RWPE1 (cell line): ENCODE data around the gene CLCA1.

Experiments used
- CTCF ChIA-PET: fragments of 350-600 bp; sonication (Branson Sonifier 250); formaldehyde crosslinking; extraction: SDS; loops from one replicate; lab custom pipeline; 2021; lab: Yijun Ruan, JAX
- POLR2A ChIA-PET: fragments of 400-600 bp; formaldehyde crosslinking; extraction: SDS; loops from one replicate; lab custom pipeline; 2020; ENCODE audit warnings: antibody characterized with exemption; ENCODE audit not compliant: low non-redundant PET; lab: Yijun Ruan, JAX
- DNase-seq: peaks from one replicate; pipeline ENCODE4 v3.0.0; 2012; ENCODE audit warnings: low spot score
- H3K27ac ChIP-seq: fragments of 450-650 bp; 2 replicates; pipeline ENCODE4 v1.5.1; 2017
- CTCF ChIP-seq: fragments of 450-650 bp; conservative IDR thresholded peaks from 2 replicates; pipeline ENCODE4 v1.5.1; 2017; ENCODE audit warnings: low read depth, mild to moderate bottlenecking

The CLCA1 gene

DNA sequence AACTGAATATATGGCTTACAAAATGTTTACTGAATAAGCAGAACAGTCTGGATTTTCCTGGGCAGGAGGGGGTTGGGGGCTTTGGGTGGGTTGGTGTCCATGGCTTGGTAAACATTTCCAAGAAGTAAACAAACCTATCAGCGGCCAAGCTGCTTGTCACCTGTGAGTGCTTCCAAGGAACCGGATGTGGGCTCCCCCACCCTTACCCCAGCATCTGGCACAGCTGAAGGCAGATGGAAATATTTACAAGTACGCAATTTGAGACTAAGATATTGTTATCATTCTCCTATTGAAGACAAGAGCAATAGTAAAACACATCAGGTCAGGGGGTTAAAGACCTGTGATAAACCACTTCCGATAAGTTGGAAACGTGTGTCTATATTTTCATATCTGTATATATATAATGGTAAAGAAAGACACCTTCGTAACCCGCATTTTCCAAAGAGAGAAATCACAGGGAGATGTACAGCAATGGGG is at the start of gene CLCA1:
Gene CLCA1 (plus strand): TSS at position 427 of the 477 bp plus-strand sequence. CDS start 45 bp downstream, at position 472.
- no peak for TF ChIP-seq CTCF
- POLR2A ChIA-PET = no interaction called here
- DNase-seq = no peak
- H3K27ac ChIP-seq = no peak within 1 kb of the TSS
- CTCF ChIA-PET = interaction anchor here (0.9 kb wide), 1 partner anchor 33 kb away, joined by 3 read pairs; no protein-coding TSS in a partner anchor

- CTCF ChIA-PET = no interaction called here
- DNase-seq = peak; percentile 55
- POLR2A ChIA-PET = interaction anchor here (0.6 kb wide), 1 partner anchor 390 kb away, joined by 7 read pairs; no protein-coding TSS in a partner anchor
- no peak overlapping the region for H3K27ac ChIP-seq
- peak; percentile 71 for TF ChIP-seq CTCF
Measured at GRCh38 chr1:86419277-86419903, 49.3 kb upstream of the CLCA1 start.

DNA sequence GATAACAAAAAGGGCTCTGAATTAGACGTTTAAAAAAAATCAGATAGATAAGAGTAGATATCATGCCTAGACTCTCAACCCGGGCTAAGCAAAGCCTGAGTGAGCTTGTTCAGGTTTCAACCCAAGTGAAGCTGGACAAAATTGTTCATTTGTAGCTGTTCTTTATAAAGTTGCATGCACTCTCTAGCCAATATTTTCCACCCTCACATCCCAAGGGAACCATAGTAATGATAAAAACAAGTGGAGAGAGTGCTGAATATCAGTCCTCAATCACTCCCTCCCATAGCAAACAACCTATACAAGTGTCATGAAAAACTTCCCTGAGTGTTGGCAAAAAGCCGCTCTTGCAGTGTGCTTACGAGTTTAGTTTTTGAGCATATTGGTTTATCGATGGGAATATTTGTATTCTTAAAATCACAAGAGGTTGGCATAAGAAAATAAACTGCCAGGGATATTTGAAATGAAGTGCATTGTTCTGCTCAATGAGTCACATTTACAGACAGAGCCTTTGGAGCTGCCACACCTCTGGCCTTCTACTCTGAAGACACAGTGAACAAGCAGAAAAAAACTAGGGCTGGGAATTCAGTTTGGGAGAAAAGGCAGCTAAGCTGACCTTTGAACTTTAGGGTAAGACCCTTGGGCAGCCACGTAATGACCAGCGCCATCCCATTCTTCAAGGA is 47.0 kb upstream of the CLCA1 start:
- H3K27ac ChIP-seq = no peak overlapping the region
- TF ChIP-seq CTCF = no peak
- peak; percentile 14 for DNase-seq
- CTCF ChIA-PET = no interaction called here
- POLR2A ChIA-PET = no interaction called here

GRCh38 chr1:86423473-86423872 is 45.3 kb upstream of the CLCA1 start:
- CTCF ChIA-PET = interaction anchor here (0.6 kb wide), 1 partner anchor 17 kb away, joined by 3 read pairs; no protein-coding TSS in a partner anchor

DNA sequence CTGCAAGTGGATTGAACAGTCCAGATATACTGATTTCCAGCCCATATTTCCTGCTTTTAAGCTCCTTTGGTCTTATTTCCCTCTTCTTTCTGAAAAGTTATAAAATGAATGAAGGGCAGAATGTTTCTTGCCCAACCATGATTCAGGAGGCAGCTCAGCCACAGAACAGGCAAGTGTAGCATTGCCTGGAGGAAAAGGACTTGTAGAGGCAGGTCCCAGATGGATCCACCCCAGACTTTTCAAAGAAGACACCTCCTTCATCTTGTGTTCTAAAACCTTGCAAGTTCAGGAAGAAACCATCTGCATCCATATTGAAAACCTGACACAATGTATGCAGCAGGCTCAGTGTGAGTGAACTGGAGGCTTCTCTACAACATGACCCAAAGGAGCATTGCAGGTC is 44.9 kb upstream of the CLCA1 start, which contains the start of gene CLCA2:
Gene CLCA2 (plus strand): TSS at position 299 of the 400 bp plus-strand sequence. CDS start 77 bp downstream, at position 376.
- peak; percentile 62 for DNase-seq
- POLR2A ChIA-PET = no interaction called here
- CTCF ChIA-PET = interaction anchor here (0.6 kb wide), 1 partner anchor 17 kb away, joined by 3 read pairs; no protein-coding TSS in a partner anchor
- peak within 1 kb of the TSS; percentile 86 for H3K27ac ChIP-seq
- TF ChIP-seq CTCF = no peak

More at GRCh38 chr1:86423473-86423872, 45.3 kb upstream of the CLCA1 start:
- H3K27ac ChIP-seq = peak overlapping the region; percentile 86
- POLR2A ChIA-PET = no interaction called here
- no peak for DNase-seq
- no peak for TF ChIP-seq CTCF

DNA sequence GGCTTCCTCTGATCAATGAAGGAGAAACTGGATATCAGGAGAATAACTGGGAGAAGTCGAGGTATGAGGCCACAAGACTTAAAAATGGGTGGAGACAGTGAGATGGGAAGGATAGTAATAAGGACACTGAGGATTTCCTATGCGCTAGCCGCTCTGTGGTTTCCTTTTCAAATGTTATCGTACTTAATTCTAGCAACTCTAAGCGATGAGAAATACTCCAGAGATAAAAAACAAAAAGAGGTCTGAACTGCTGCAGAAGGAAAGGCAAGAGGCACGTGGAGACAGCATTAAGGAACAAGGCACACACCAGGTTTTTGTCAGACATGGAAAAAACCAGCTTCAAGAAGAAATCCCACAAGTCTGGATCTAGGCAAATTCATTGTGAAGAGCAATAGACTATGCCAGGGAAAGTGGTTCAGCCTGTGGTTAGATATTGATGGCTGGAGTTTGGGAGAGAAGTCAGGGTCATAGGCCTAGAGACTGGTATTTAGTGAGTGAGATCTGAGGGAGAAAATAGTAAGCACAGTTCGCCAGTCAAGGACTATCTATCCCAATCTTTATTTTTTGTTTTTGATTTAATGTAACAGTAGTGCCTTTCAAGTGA is 39.5 kb upstream of the CLCA1 start:
- no peak for TF ChIP-seq CTCF
- H3K27ac ChIP-seq = no peak overlapping the region
- ChIA-PET CTCF (no interaction called here), POLR2A (no interaction called here)
- no peak for DNase-seq
